Measurements from ENCODE around the gene MAPK8.

MAPK8 gene

GRCh38 chr10:48292616-48293015 is 13.9 kb upstream of the MAPK8 start:
- no peak for DNase-seq (ENCODE audit: low read depth)

- DNase-seq (ENCODE audit: low read depth): no peak
Observed at GRCh38 chr10:48294431-48294830, 12.0 kb upstream of the MAPK8 start.

- no peak for DNase-seq (ENCODE audit: low read depth)
Observed at GRCh38 chr10:48296576-48297098, 9.8 kb upstream of the MAPK8 start.

- DNase-seq (ENCODE audit: low read depth): no peak
Observed at GRCh38 chr10:48299066-48299465, 7.4 kb upstream of the MAPK8 start.

GRCh38 chr10:48299692-48300091 is 6.8 kb upstream of the MAPK8 start:
- no peak for DNase-seq (ENCODE audit: low read depth)

GRCh38 chr10:48300556-48300955 is 5.9 kb upstream of the MAPK8 start:
- no peak for DNase-seq (ENCODE audit: low read depth)

- DNase-seq (ENCODE audit: low read depth): no peak
Observed at GRCh38 chr10:48302515-48303476, 3.7 kb upstream of the MAPK8 start.

GRCh38 chr10:48305905-48306264 is 592 bp upstream of the MAPK8 start:
- no peak for DNase-seq (ENCODE audit: low read depth)

GRCh38 chr10:48306870-48307710 is 613 bp downstream of the MAPK8 start:
- DNase-seq (ENCODE audit: low read depth): peak; percentile 67

GRCh38 chr10:48307711-48308018 is 1.2 kb downstream of the MAPK8 start:
- no peak for DNase-seq (ENCODE audit: low read depth)

- DNase-seq (ENCODE audit: low read depth): no peak
Observed at GRCh38 chr10:48309711-48310226, 3.3 kb downstream of the MAPK8 start.

- no peak for DNase-seq (ENCODE audit: low read depth)
Observed at GRCh38 chr10:48314107-48314506, 7.6 kb downstream of the MAPK8 start.

GRCh38 chr10:48316236-48316635 is 9.8 kb downstream of the MAPK8 start:
- no peak for DNase-seq (ENCODE audit: low read depth)

- no peak for DNase-seq (ENCODE audit: low read depth)
Observed at GRCh38 chr10:48317321-48317990, 11.0 kb downstream of the MAPK8 start.

- DNase-seq (ENCODE audit: low read depth): no peak
Observed at GRCh38 chr10:48322017-48322416, 15.5 kb downstream of the MAPK8 start.

- DNase-seq (ENCODE audit: low read depth): no peak
Observed at GRCh38 chr10:48324580-48324979, 18.1 kb downstream of the MAPK8 start.

GRCh38 chr10:48330269-48330668 is 23.8 kb downstream of the MAPK8 start:
- DNase-seq (ENCODE audit: low read depth): no peak

- no peak for DNase-seq (ENCODE audit: low read depth)
Observed at GRCh38 chr10:48331436-48331835, 25.0 kb downstream of the MAPK8 start.

- no peak for DNase-seq (ENCODE audit: low read depth)
Observed at GRCh38 chr10:48332166-48332870, 25.8 kb downstream of the MAPK8 start.

- no peak for DNase-seq (ENCODE audit: low read depth)
Observed at GRCh38 chr10:48332871-48333216, 26.4 kb downstream of the MAPK8 start.

GRCh38 chr10:48333856-48334255 is 27.4 kb downstream of the MAPK8 start:
- DNase-seq (ENCODE audit: low read depth): no peak

- DNase-seq (ENCODE audit: low read depth): no peak
Observed at GRCh38 chr10:48335788-48336187, 29.3 kb downstream of the MAPK8 start.

All from stimulated activated CD4-positive, alpha-beta T cell treated with anti-CD3 and anti-CD28 coated beads, Interleukin-2, amount 100 ng/mL, for 4 hours (primary cell).